ENCODE results near the gene ANKAR. TPM values are rescaled to one million over a fixed set of nuclear protein-coding genes. Genes with fewer than 3 reads are reported as not detected.

Gene ANKAR
- total RNA-seq, 1 experiment from 2014 or later = 3.5 TPM

- BruUV-seq (replicated peaks) = no TSS peak
- ChIA-PET POLR2A (ENCODE audit: unreplicated experiment) (no interaction called here), CTCF (no interaction called here)
- intact Hi-C loops (cut with micrococcal nuclease) = no loop called here
- Histone ChIP-seq H3F3A (ENCODE audit: low read length, unreplicated experiment) (no peaks in the 10 kb centered on the region), H3K9me3 (ENCODE audit: low read length) (no peaks in the 10 kb centered on the region), H3K4me2 (ENCODE audit: low read length) (no peak overlapping the region), H4K20me1 (ENCODE audit: low read length) (no peaks in the 10 kb centered on the region), H3K36me3 (ENCODE audit: low read depth, low read length) (peaks cover 39% of the 10 kb centered on the region), H3K79me2 (ENCODE audit: low read length) (peaks cover 9% of the 10 kb centered on the region; the same call in 1 of the 2 replicates), H3K4me1 (ENCODE audit: insufficient read depth, low read length) (peaks cover 8% of the 10 kb centered on the region; the same call in 1 of the 2 replicates), H3K27ac (ENCODE audit: low read length) (no peak overlapping the region), H3K9ac (ENCODE audit: low read length) (no peak overlapping the region), H2AFZ (ENCODE audit: low read length) (no peak overlapping the region), H3K4me3 (ENCODE audit: low read length) (no peak overlapping the region), H3K9me2 (replicated peaks; ENCODE audit: low read length) (no peaks in the 10 kb centered on the region), H3K27me3 (ENCODE audit: low read length) (no peaks in the 10 kb centered on the region)
- DNase-seq (no peak), ATAC-seq (no peak)
- TF ChIP-seq, protein P1, sequence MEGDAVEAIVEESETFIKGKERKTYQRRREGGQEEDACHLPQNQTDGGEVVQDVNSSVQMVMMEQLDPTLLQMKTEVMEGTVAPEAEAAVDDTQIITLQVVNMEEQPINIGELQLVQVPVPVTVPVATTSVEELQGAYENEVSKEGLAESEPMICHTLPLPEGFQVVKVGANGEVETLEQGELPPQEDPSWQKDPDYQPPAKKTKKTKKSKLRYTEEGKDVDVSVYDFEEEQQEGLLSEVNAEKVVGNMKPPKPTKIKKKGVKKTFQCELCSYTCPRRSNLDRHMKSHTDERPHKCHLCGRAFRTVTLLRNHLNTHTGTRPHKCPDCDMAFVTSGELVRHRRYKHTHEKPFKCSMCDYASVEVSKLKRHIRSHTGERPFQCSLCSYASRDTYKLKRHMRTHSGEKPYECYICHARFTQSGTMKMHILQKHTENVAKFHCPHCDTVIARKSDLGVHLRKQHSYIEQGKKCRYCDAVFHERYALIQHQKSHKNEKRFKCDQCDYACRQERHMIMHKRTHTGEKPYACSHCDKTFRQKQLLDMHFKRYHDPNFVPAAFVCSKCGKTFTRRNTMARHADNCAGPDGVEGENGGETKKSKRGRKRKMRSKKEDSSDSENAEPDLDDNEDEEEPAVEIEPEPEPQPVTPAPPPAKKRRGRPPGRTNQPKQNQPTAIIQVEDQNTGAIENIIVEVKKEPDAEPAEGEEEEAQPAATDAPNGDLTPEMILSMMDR (conservative IDR thresholded peaks at IDR 0.05; ENCODE audit: low read depth, low read length) = no peak
- TF ChIP-seq EZH2phosphoT487 (IDR thresholded peaks at IDR 0.05; ENCODE audit: borderline replicate concordance, low read length) = no peak
- TF ChIP-seq EZH2 (IDR thresholded peaks at IDR 0.05; ENCODE audit: low read length, unreplicated experiment) = no peak
Measured at GRCh38 chr2:189669913-189670312, 4.6 kb upstream of the ANKAR start.

DNA sequence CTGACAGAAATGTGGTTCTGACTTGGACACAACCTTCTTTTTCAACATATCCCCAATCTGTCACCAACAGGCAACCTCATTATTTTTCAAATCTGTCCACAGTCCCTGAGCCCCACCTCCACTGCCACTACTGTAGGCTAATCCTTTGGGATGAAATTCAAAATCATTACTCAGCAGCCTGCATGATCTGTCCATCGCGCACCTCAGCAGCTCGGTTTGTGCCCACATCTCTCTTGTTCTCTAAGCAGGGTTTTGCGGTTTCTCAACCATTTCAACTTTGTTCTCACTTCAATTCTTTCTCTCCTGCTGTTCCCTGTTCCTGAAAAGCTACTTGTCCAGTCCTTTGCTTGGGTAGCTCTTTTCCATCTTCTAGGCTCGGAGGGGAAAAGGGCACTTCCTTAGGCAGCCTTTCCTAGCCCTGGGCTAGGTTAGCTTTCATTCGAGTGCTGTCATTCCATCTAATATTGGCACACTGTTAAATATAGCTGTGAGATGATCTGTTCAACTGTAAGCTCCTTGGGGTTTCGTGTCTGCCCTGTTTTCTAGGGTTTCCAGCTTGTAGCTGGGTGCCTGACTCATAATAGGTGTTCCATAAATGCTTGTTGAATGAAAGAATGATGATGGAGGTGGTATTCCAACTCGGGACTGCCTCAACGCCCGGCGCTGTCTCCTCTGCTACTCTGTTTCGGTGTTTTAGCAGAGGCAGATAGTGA, 653 bp upstream of the ANKAR start:
- peak; percentile 13 for DNase-seq
- H4K20me1 ChIP-seq (ENCODE audit: low read length) = no peaks in the 10 kb centered on the region
- H3K4me2 ChIP-seq (ENCODE audit: low read length) = peak overlapping the region; percentile 91
- peak overlapping the region; percentile 73 for H3K4me3 ChIP-seq (ENCODE audit: low read length)
- peaks cover 12% of the 10 kb centered on the region; the same call in 1 of the 2 replicates for H3K36me3 ChIP-seq (ENCODE audit: low read depth, low read length)
- H3K9me2 ChIP-seq (replicated peaks; ENCODE audit: low read length) = no peaks in the 10 kb centered on the region
- BruUV-seq (replicated peaks) = no TSS peak
- POLR2A ChIA-PET (ENCODE audit: unreplicated experiment) = interaction anchor here (0.7 kb wide), 1 partner anchor 656 kb away, joined by 8 read pairs; no protein-coding TSS in a partner anchor
- H3K4me1 ChIP-seq (ENCODE audit: insufficient read depth, low read length) = peaks cover 12% of the 10 kb centered on the region; the same call in 1 of the 2 replicates
- no peak overlapping the region for H3K27ac ChIP-seq (ENCODE audit: low read length)
- peak overlapping the region; percentile 85 for H3K9ac ChIP-seq (ENCODE audit: low read length)
- no peaks in the 10 kb centered on the region for H3K27me3 ChIP-seq (ENCODE audit: low read length)
- peak; percentile 3; the same call in 1 of the 2 replicates for ATAC-seq
- TF ChIP-seq EZH2 (IDR thresholded peaks at IDR 0.05; ENCODE audit: low read length, unreplicated experiment) (no peak), EZH2phosphoT487 (IDR thresholded peaks at IDR 0.05; ENCODE audit: borderline replicate concordance, low read length) (no peak)
- TF ChIP-seq, protein P1 (conservative IDR thresholded peaks at IDR 0.05; ENCODE audit: low read depth, low read length) = no peak
- H3F3A ChIP-seq (ENCODE audit: low read length, unreplicated experiment) = no peaks in the 10 kb centered on the region
- intact Hi-C loops (cut with micrococcal nuclease) = loop anchor here (1.0 kb wide), 2 partner anchors 13 to 24 kb away; partner anchors contain the start of gene ASNSD1
- H2AFZ ChIP-seq (ENCODE audit: low read length) = peak overlapping the region; percentile 99
- CTCF ChIA-PET = interaction anchor here (0.5 to 1.2 kb wide), 2 partner anchors 13 to 31 kb away, joined by 3 read pairs; no protein-coding TSS in a partner anchor
- no peaks in the 10 kb centered on the region for H3K79me2 ChIP-seq (ENCODE audit: low read length)
- H3K9me3 ChIP-seq (ENCODE audit: low read length) = no peaks in the 10 kb centered on the region

DNA sequence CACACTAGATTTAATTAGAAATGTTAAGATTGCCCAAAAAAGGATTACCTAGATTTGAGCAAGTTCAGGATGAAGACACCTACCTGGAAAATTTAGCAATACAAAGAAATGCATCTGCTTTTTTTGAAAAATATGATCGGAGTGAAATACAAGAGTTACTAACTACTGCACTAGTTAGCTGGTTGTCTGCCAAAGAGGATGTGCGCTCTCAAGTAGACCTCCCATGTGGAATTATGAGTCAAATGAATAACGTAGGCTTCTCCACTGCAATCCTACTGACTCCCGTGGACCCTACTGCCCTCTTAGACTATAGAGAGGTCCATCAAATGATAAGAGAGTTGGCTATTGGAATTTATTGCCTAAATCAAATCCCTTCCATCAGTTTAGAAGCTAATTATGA, 2.0 kb downstream of the ANKAR start:
- ChIA-PET CTCF (interaction anchor here (0.8 kb wide), 1 partner anchor 16 kb away, joined by 4 read pairs; no protein-coding TSS in a partner anchor), POLR2A (ENCODE audit: unreplicated experiment) (no interaction called here)
- H3K27ac ChIP-seq (ENCODE audit: low read length) = no peak overlapping the region
- H3K9me2 ChIP-seq (replicated peaks; ENCODE audit: low read length) = no peaks in the 10 kb centered on the region
- DNase-seq = no peak
- no peaks in the 10 kb centered on the region for H3F3A ChIP-seq (ENCODE audit: low read length, unreplicated experiment)
- H3K79me2 ChIP-seq (ENCODE audit: low read length) = no peaks in the 10 kb centered on the region
- no peak overlapping the region for H3K4me3 ChIP-seq (ENCODE audit: low read length)
- peaks cover 12% of the 10 kb centered on the region; the same call in 1 of the 2 replicates for H3K4me1 ChIP-seq (ENCODE audit: insufficient read depth, low read length)
- no TSS peak for BruUV-seq (replicated peaks)
- H3K4me2 ChIP-seq (ENCODE audit: low read length) = no peak overlapping the region
- H2AFZ ChIP-seq (ENCODE audit: low read length) = no peak overlapping the region
- no peak for ATAC-seq
- no peaks in the 10 kb centered on the region; the same call in 1 of the 2 replicates for H3K36me3 ChIP-seq (ENCODE audit: low read depth, low read length)
- TF ChIP-seq EZH2 (IDR thresholded peaks at IDR 0.05; ENCODE audit: low read length, unreplicated experiment) (no peak), EZH2phosphoT487 (IDR thresholded peaks at IDR 0.05; ENCODE audit: borderline replicate concordance, low read length) (no peak)
- TF ChIP-seq, protein P1 (conservative IDR thresholded peaks at IDR 0.05; ENCODE audit: low read depth, low read length) = no peak
- H3K9ac ChIP-seq (ENCODE audit: low read length) = no peak overlapping the region
- no peaks in the 10 kb centered on the region for H3K27me3 ChIP-seq (ENCODE audit: low read length)
- intact Hi-C loops (cut with micrococcal nuclease) = no loop called here
- no peaks in the 10 kb centered on the region for H3K9me3 ChIP-seq (ENCODE audit: low read length)
- H4K20me1 ChIP-seq (ENCODE audit: low read length) = no peaks in the 10 kb centered on the region
